OCI-LY1 (cell line): ENCODE results near the gene GABPA.

Experiments used
- H2AFZ ChIP-seq: fragments of 200-600 bp; sonication (generic), shearing (Covaris generic); 2 replicates; pipeline ENCODE4 v1.6.0; 2014; ENCODE audit warnings: antibody characterized with exemption, mild to moderate bottlenecking, low read length
- H3F3A ChIP-seq: fragments of 200-600 bp; sonication (generic), shearing (Covaris generic); 2 replicates; pipeline ENCODE4 v1.6.0; 2014; ENCODE audit warnings: mild to moderate bottlenecking, antibody characterized with exemption, low read length, moderate library complexity; ENCODE audit not compliant: insufficient read depth
- H3K27ac ChIP-seq: fragments of 200-600 bp; sonication (generic); 2 replicates; pipeline ENCODE4 v1.5.1; 2014; ENCODE audit warnings: low read length, mixed run types, mild to moderate bottlenecking, low read depth; ENCODE audit not compliant: poor library complexity, severe bottlenecking
- H3K27me3 ChIP-seq: fragments of 200-600 bp; sonication (generic); 2 replicates; pipeline ENCODE4 v1.6.0; 2014; ENCODE audit warnings: antibody characterized with exemption, mild to moderate bottlenecking, low read length, moderate library complexity; ENCODE audit not compliant: insufficient read depth
- H3K36me3 ChIP-seq: fragments of 200-600 bp; sonication (generic); 2 replicates; pipeline ENCODE4 v1.6.1; 2014; ENCODE audit warnings: mild to moderate bottlenecking, antibody characterized with exemption, low read length, moderate library complexity, mixed read lengths; ENCODE audit not compliant: insufficient read depth
- H3K4me1 ChIP-seq: fragments of 200-600 bp; sonication (generic); 2 replicates; pipeline ENCODE4 v1.5.1; 2014; ENCODE audit warnings: mild to moderate bottlenecking, low read length, moderate library complexity; ENCODE audit not compliant: insufficient read depth, severe bottlenecking
- H3K4me2 ChIP-seq: fragments of 200-600 bp; sonication (generic), shearing (Covaris generic); 2 replicates; pipeline ENCODE4 v1.6.1; 2014; ENCODE audit warnings: low read length
- H3K4me3 ChIP-seq: fragments of 200-600 bp; sonication (generic); 2 replicates; pipeline ENCODE4 v1.5.1; 2014; ENCODE audit warnings: low read length, low read depth, mild to moderate bottlenecking, mixed read lengths; ENCODE audit not compliant: poor library complexity, severe bottlenecking
- H3K79me2 ChIP-seq: fragments of 200-600 bp; shearing (Covaris generic); 2 replicates; pipeline ENCODE4 v1.6.1; 2016; ENCODE audit warnings: mixed run types, low read length, mixed read lengths; ENCODE audit not compliant: insufficient read depth
- H3K9ac ChIP-seq: fragments of 200-600 bp; sonication (generic), shearing (Covaris generic); 2 replicates; pipeline ENCODE4 v1.6.1; 2014; ENCODE audit warnings: mild to moderate bottlenecking, low read length, mixed read lengths
- H3K9me2 ChIP-seq: fragments of 200-600 bp; sonication (generic), shearing (Covaris generic); 2 replicates; pipeline ENCODE4 v1.6.1; 2014; ENCODE audit warnings: low read depth, mild to moderate bottlenecking, low read length, mixed read lengths
- H3K9me3 ChIP-seq: fragments of 200-600 bp; shearing (Covaris generic); 2 replicates; pipeline ENCODE4 v1.6.1; 2014; ENCODE audit warnings: low read length, mixed read lengths
- H4K20me1 ChIP-seq: fragments of 200-600 bp; sonication (generic), shearing (Covaris generic); 2 replicates; pipeline ENCODE4 v1.6.0; 2016; ENCODE audit warnings: mild to moderate bottlenecking, low read length; ENCODE audit not compliant: insufficient read depth
- CTCF ChIP-seq: fragments of 200-600 bp; sonication (generic), shearing (Covaris generic); IDR thresholded peaks from 2 replicates; pipeline ENCODE4 v1.5.1; 2017; ENCODE audit warnings: mild to moderate bottlenecking, antibody characterized with exemption, low read length, moderate library complexity, mixed read lengths
- EZH2 ChIP-seq: fragments of 200-600 bp; sonication (generic), shearing (Covaris generic); IDR thresholded peaks from 2 replicates; pipeline ENCODE4 v1.8.0; 2017; ENCODE audit warnings: borderline replicate concordance, mixed run types, mild to moderate bottlenecking, antibody characterized with exemption, low read length, moderate library complexity, mixed read lengths

GABPA gene

GRCh38 chr21:25734654-25734903 lies 193 bp upstream of the GABPA start:
- Histone ChIP-seq H3K27ac (peak overlapping the region; percentile 94), H3F3A (no peaks in the 10 kb centered on the region), H3K36me3 (peaks cover 14% of the 10 kb centered on the region), H3K9me3 (no peaks in the 10 kb centered on the region), H2AFZ (no peak overlapping the region), H3K4me1 (peaks cover 52% of the 10 kb centered on the region), H4K20me1 (no peaks in the 10 kb centered on the region), H3K9me2 (no peaks in the 10 kb centered on the region), H3K4me2 (peak overlapping the region; percentile 81), H3K79me2 (peaks cover 69% of the 10 kb centered on the region), H3K4me3 (peak overlapping the region; percentile 97), H3K27me3 (no peaks in the 10 kb centered on the region), H3K9ac (peak overlapping the region; percentile 99)
- TF ChIP-seq CTCF (no peak), EZH2 (no peak)

DNA sequence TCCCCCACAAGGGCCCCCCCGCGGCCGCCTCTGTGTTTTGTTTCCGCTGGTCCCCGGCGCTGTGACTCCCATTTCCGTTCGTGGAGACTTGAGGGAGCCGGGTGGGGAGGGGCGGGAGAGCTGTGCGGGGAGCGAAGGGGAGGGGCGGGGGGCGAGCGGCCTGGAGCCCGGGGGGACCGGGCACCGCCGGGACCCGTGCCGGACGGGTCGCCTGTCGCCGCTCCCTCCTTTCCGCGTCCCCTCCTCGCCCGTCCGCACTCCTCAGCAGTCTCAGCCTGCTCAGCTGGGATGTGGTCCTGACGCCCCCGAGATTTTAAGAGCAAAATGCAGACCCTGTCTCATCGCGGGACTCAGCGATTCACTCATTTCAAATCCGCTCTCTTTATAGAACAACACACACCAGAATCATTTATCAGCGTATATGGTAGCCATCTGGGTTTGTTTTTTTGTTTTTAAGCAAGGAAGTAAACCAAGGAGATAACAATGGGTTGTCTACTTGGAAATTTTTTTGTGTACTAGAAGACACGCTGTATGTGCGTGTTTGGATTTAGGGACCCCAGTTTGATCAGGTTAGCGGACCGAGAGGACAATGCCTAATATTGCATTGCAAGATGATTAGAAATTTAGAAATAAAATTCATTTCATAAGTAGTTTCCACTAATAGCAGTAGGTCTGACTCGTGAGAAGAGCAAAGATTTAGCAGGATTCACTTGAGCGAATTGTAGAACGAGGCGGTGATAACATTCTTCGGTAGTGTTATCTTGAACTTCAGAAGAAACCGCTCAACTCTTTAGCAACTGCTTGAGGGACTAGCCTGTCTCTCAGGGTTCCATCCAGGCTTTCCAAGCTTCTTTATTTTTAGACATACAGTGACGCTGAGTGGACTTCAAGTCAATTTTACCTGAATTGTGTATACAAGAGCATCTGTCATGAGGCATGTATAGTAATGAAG lies 1.1 kb downstream of the GABPA start:
- H3K79me2 ChIP-seq: peaks cover 80% of the 10 kb centered on the region
- H3K27ac ChIP-seq: peak overlapping the region; percentile 94
- H3K4me3 ChIP-seq: peak overlapping the region; percentile 97
- H3F3A ChIP-seq: 0 out of 2 replicates have a peak, but pooled peaks cover 2% of the 10 kb centered on the region
- peak overlapping the region; percentile 99 for H3K9ac ChIP-seq
- H3K9me2 ChIP-seq: no peaks in the 10 kb centered on the region
- H3K9me3 ChIP-seq: no peaks in the 10 kb centered on the region
- H3K36me3 ChIP-seq: peaks cover 7% of the 10 kb centered on the region
- 0 out of 2 replicates have a peak overlapping the region, but pooled peaks have one; percentile 57 for H2AFZ ChIP-seq
- TF ChIP-seq CTCF (no peak), EZH2 (no peak)
- H3K4me1 ChIP-seq: peaks cover 60% of the 10 kb centered on the region
- H3K4me2 ChIP-seq: peak overlapping the region; percentile 97
- H4K20me1 ChIP-seq: no peaks in the 10 kb centered on the region
- H3K27me3 ChIP-seq: no peaks in the 10 kb centered on the region

- H3K9ac ChIP-seq: peak overlapping the region; percentile 99; the same call in 1 of the 2 replicates
- peak overlapping the region; percentile 97 for H3K4me3 ChIP-seq
Observed at GRCh38 chr21:25737421-25737820, 2.6 kb downstream of the GABPA start.

More at GRCh38 chr21:25737421-25737820, 2.6 kb downstream of the GABPA start:
- H3K27me3 ChIP-seq: no peaks in the 10 kb centered on the region
- H3K79me2 ChIP-seq: peaks cover 68% of the 10 kb centered on the region
- peaks cover 56% of the 10 kb centered on the region for H3K4me1 ChIP-seq
- peak overlapping the region; percentile 97 for H3K4me2 ChIP-seq
- H4K20me1 ChIP-seq: no peaks in the 10 kb centered on the region
- 0 out of 2 replicates have a peak, but pooled peaks cover 2% of the 10 kb centered on the region for H3F3A ChIP-seq
- TF ChIP-seq CTCF (no peak), EZH2 (no peak)
- H3K9me2 ChIP-seq: no peaks in the 10 kb centered on the region
- H3K36me3 ChIP-seq: peaks cover 9% of the 10 kb centered on the region; the same call in 1 of the 2 replicates
- H3K27ac ChIP-seq: no peak overlapping the region
- no peaks in the 10 kb centered on the region for H3K9me3 ChIP-seq
- H2AFZ ChIP-seq: no peak overlapping the region
